Inflammatory macrophage treated with lipopolysaccharide for 4 hours (primary cell): ENCODE results near the gene KLRF2.
"Not testable (repeated sequence)": the region's sequence is repeated elsewhere in the genome, so short reads cannot be mapped to it uniquely, and the experiment has no call there.

Experiments used
- DNase-seq: peaks from one replicate; pipeline ENCODE4 v3.0.0-alpha.2; 2020

KLRF2 gene, protein sequence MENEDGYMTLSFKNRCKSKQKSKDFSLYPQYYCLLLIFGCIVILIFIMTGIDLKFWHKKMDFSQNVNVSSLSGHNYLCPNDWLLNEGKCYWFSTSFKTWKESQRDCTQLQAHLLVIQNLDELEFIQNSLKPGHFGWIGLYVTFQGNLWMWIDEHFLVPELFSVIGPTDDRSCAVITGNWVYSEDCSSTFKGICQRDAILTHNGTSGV

GRCh38 chr12:9881246-9881645 lies at the start of gene KLRF2:
Gene KLRF2 (plus strand): TSS chr12:9881489. CDS start chr12:9881596, 107 bp downstream.
- DNase-seq = no peak

DNA sequence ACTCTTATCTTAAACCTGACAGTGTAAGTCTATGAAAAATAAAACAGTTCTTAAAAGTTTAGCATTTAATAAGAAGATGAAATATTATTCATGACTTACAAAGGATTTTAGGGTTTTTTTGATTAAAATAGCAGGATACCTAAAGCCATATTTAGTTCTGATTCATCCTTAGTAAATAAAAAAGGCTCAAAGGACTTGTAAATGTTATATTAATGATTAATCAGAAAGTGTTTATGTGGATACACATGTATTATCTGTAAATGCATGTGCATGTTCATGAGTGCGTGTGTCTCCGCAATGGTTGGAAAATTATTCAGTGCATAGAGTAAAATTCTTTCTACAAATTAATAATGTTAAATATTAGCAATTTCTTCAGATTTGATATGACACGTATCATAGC lies 49.6 kb upstream of the KLRF2 start:
- DNase-seq = no peak

DNA sequence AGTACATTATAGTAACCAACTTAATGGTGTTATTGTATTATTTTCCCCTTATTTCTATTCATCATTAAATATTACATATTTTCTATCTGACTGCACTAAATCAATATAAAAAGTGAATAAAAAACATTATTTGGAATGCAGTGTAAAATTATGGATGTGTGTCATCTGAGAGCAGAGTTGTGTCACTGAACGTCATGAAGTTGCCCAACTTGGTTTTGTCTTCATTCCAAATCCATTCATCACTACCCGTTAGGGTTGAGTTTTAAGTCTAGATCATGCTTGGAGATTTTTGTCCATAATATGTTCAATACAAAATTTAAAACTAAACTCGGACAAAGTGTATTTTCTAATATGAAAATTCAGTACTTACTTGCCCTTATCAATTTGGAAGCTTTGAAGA lies 37.9 kb upstream of the KLRF2 start:
- no peak for DNase-seq

GRCh38 chr12:9848899-9849298 lies 32.4 kb upstream of the KLRF2 start:
- DNase-seq = no peak

- no peak for DNase-seq
Observed at GRCh38 chr12:9851050-9851449, 30.2 kb upstream of the KLRF2 start.

DNA sequence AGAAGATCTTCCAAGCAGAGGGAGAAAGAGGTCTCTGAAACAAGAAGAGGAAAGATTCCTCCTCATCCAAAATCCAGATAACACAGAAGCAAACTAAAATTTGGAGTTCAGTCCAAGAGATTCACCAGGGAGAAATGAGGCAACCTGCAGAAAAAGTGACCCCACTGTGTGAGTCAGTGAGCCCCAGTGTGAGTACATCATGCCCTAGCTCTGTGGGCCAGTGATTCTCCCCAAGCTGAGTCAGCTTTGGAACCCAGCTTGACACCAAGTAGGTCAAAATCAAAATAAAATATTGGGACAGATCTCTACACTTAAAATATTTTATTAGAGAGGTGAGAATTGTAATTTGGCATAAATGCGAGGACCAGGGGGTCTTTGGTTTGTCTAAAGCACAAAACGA lies 29.4 kb upstream of the KLRF2 start:
- no peak for DNase-seq

GRCh38 chr12:9856151-9856550 lies 25.1 kb upstream of the KLRF2 start:
- DNase-seq = peak; percentile 84

GRCh38 chr12:9856894-9857293 lies 24.4 kb upstream of the KLRF2 start:
- DNase-seq = peak; percentile 39

GRCh38 chr12:9858135-9858534 lies 23.2 kb upstream of the KLRF2 start:
- DNase-seq = no peak

DNA sequence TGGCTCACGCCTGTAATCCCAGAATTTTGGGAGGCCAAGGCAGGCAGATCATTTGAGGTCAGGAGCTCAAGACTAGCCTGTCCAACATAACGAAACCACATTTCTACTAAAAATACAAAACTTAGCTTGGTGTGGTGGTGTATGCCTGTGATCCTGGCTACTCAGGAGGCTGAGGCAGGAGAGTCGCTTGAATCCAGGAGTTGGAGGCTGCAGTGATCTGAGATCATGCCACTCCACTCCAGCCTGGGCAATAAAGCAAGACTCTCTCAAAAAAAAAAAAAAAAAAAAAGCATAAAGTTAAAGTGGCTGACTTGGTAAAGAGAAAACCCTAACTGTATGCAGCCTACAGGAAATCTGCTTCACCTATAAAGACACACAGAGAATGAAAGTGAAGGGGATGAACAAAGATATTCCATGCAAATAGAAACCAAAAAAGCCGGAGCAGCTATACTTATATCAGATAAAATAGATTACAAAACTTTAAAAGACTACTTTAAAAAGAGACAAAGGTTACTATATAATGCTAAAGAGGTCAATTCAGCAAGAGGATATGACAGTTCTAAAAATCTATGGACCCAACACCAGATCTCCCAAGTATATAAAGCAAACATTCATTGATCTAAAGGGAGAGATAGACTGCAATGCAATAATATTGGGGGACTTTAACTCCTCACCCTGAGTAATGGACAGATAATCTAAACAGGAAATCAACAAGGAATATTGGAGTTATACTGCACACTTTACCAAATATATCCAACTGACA lies 16.2 kb upstream of the KLRF2 start:
- DNase-seq = peak; percentile 55

DNA sequence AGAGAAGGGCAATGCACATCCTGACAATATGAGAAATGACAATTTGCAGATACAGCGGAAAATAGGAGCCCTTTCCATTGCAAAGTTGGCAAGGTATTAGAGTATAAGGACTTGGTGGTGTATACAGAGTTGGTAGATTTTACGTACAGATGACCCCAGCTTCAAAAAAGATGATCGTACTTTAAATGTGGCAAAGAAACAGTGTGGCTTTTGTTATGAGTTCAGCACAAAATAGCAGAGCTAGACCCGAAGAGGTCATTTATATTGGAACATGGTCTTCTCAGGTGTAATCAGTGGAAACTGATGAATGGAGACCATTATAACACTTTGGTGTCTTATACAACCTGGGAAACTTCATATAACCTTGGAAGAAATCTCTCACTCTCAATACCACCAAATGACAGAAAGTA lies 14.4 kb upstream of the KLRF2 start:
- no peak for DNase-seq

- DNase-seq = peak; percentile 44
Observed at GRCh38 chr12:9867531-9867930, 13.8 kb upstream of the KLRF2 start.

GRCh38 chr12:9868311-9868801 lies 12.9 kb upstream of the KLRF2 start:
- DNase-seq = peak; percentile 46

GRCh38 chr12:9868951-9869306 lies 12.4 kb upstream of the KLRF2 start:
- DNase-seq = no peak

DNA sequence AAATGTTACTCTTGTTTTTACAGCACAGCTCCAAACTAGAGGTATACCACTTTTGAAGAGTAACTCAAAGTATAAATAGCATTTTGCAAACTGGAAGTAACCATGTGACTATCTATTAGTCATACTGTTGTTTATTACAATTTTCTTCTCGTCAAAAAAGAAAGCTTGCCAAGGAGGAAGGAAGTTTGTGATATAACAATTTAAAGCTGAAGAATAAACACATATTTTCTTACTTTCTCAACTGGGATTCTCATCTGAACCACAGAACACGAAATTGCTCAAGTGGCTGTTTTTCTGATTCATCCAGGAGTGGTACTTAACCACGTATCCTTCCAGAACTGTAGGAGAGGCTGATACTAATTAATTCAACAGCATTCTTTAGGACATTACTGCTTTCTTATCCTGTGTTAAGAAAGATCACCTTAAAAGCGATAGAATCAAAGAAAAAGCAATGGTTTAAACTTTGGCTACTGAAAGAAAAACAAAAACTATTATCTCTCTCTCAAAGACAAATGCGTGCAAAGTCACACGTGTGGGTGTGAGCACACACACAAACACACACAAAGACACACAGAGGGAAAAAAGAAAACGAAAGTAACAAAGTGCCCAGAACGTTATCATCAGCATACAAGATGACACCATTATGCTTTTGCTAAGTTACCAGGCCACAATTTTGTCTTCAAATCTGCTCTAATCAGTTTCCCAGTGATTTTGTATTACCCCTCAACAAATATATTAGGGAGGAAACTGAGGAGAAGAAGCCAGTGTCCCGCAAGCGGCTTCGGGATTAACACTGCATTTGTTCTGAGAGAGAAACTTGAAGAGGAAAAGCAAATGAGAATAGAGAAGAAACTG lies 11.8 kb upstream of the KLRF2 start, which contains the start of gene CLEC2B:
Gene CLEC2B, minus strand, starts transcription at position 48 of the 855 bp plus-strand sequence.
- peak; percentile 87 for DNase-seq

DNA sequence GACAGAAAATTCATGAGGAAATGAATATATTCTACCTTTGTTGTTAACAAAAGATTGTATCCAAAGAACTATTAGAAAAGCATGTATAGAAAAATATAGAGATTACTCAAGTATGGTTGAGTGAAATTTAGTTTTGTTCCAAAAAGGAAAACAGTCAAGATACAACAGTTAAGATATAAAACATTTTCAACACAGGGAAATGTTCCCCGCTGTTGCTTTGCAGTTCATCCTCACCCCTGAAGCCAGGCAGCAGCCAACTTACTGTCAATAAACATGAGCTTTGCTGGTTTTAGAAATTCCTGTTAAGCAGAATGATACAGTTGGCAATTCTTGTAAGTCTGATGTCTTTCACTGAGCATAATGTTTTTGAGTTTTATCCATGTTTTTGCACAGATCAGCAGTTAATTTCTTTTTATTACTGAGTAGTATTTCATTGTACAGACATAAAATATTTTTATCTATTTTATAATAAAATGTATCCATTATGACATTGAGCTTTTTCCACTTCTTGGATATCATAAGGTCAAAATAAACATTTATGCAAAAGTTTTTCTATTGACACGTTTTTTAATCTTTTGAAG lies 10.9 kb upstream of the KLRF2 start:
- no peak for DNase-seq

DNA sequence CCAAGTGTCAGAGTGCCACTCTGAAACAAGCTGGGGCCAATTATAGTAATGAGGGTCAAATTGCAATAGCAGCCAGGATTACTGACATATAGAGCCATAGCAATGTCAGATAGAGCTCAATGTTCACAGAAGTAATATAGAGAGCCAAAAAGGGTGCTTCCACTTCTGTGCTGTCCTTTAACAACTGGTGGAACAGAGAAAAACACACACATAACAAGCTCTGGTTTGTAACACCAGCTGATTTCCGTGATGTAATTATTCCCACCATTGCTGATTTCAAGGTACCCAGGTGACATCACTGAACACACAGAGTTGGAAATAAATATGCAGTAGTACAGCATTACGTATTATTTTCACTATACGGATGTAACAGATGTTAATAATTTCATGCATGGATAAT lies 9.1 kb upstream of the KLRF2 start:
- DNase-seq = no peak

DNA sequence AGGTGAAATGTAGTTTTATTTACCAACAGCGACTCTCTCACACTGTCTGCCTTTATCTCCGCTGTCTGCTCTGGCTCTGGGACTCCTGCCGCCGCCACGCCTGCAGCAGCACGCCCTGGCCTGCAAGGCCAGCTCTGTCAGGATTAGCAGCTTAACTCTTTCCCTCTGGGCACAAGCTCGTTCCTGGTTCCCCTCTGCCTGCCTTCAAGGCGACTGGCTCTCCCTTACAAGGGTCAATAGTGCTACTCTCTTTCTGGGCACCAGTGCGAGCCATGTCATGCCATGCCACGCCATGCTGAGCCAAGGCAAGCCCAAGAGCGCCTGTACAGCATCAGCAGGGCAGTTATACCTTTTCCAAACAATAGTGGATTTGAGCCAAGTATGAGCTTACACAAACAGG lies 8.5 kb upstream of the KLRF2 start:
- DNase-seq = no peak

DNA sequence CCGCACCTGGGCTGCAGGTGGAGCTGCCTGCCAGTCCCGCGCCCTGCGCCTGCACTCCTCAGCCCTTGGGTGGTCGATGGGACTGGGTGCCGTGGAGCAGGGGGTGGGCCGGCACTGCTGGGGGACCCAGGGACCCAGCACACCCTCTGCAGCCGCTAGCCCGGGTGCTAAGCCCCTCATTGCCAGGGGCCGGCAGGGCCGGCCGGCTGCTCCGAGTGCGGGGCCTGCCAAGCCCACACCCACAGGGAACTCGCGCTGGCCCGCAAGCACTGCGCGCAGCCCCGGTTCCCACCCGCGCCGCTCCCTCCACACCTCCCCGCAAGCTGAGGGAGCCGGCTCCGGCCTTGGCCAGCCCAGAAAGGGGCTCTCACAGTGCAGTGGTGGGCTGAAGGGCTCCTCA lies 5.2 kb upstream of the KLRF2 start:
- DNase-seq = not testable (repeated sequence)

GRCh38 chr12:9880532-9881078 lies 684 bp upstream of the KLRF2 start:
- no peak for DNase-seq

DNA sequence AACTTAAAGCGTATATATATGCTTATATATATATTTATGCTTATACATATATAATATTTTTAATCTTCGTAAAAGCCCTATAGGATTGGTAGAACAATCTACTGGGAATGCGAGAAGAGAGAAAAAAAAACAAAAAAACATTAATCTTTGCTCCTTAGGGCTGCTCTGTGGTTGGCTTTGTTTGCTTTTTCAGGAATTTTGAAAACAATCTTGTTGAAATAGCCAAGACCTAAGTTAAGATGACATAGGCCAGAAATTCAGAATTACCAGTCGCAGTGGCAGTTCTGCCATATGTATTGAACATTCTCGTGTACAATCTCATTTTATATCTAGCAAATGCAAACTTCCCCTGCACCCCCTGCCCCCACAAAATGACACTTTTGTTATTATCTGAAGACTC lies 699 bp downstream of the KLRF2 start:
- DNase-seq = no peak

DNA sequence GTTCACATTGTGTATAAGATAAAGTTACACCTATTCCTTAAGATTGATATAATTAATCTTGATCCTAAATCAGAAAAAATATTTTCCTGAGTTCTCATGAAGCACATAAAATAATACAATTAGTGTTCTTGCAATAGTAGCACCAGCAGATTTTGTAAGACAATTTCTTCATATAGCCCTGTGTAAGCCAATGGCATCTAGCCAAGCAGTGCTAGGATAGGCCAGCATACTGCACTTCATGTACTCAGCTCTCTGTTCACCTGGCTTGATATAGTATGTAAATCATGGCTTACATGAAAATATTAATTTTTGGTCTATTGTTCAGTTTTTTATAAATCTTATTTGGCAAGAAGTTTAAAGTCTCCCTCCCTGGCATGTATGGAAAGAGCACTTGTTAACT lies 1.9 kb downstream of the KLRF2 start:
- no peak for DNase-seq
